Stimulated activated CD8-positive, alpha-beta memory T cell treated with anti-CD3 and anti-CD28 coated beads, Interleukin-12 subunit alpha, Interleukin-12 subunit beta, amount 100 ng/mL, for 24 hours (primary cell): ENCODE results near the gene C16orf86.
"Not testable (repeated sequence)": the region's sequence is repeated elsewhere in the genome, so short reads cannot be mapped to it uniquely, and the experiment has no call there.

ENCODE experiments used
- DNase-seq: peaks from one replicate; pipeline ENCODE4 v3.0.0-alpha.2; 2020; ENCODE audit errors: extremely low read depth

C16orf86 gene

GRCh38 chr16:67693517-67694285, 27.1 kb downstream of the C16orf86 start:
- DNase-seq = not testable (repeated sequence)

GRCh38 chr16:67694611-67695010, 28.0 kb downstream of the C16orf86 start:
- DNase-seq = no peak

- no peak for DNase-seq
These were observed 31.0 kb downstream of the C16orf86 start for GRCh38 chr16:67697422-67698185.

- DNase-seq = no peak
These were observed 32.7 kb downstream of the C16orf86 start for GRCh38 chr16:67699265-67699664.

- no peak for DNase-seq
These were observed 34.8 kb downstream of the C16orf86 start for GRCh38 chr16:67701420-67701819.

- no peak for DNase-seq
These were observed 35.5 kb downstream of the C16orf86 start for GRCh38 chr16:67702130-67702529.

GRCh38 chr16:67703626-67704025, 37.0 kb downstream of the C16orf86 start:
- no peak for DNase-seq

- no peak for DNase-seq
These were observed 37.5 kb downstream of the C16orf86 start for GRCh38 chr16:67704110-67704509.

- DNase-seq = no peak
These were observed 40.6 kb downstream of the C16orf86 start for GRCh38 chr16:67707210-67707609.

GRCh38 chr16:67707790-67708189, 41.2 kb downstream of the C16orf86 start:
- no peak for DNase-seq

GRCh38 chr16:67708368-67708771, 41.8 kb downstream of the C16orf86 start:
- no peak for DNase-seq

- DNase-seq = no peak
These were observed 42.4 kb downstream of the C16orf86 start for GRCh38 chr16:67709050-67709449.

GRCh38 chr16:67710607-67711006, 44.0 kb downstream of the C16orf86 start:
- no peak for DNase-seq

GRCh38 chr16:67713647-67714273, 47.1 kb downstream of the C16orf86 start:
- no peak for DNase-seq

GRCh38 chr16:67714522-67714921, 47.9 kb downstream of the C16orf86 start:
- DNase-seq = no peak

- DNase-seq = no peak
These were observed 49.5 kb downstream of the C16orf86 start for GRCh38 chr16:67716097-67716496.
